Tibial artery (tissue), 4 donors: Measurements from ENCODE around the gene MNAT1.

Experiments used
- DNase-seq, 2 donors: peaks; one replicate each; pipeline ENCODE4 v3.0.0-alpha.2; 2019
- H3K27ac ChIP-seq, 2 donors: fragments of 200-600 bp; sonication (generic) in 1 of 2; 1 replicate in 1 of 2; 2 replicates in 1 of 2; pipeline ENCODE4 v1.5.1; 2018 to 2019; ENCODE audit warnings: mild to moderate bottlenecking in 1 of 2
- H3K27me3 ChIP-seq, 2 donors: fragments of 200-600 bp; sonication (generic) in 1 of 2; one replicate each; pipeline versions ENCODE4 v1.5.1 to v1.6.0; 2016 to 2019
- H3K36me3 ChIP-seq, 3 donors: fragments of 200-600 bp; sonication (generic) in 2 of 3; one replicate each; pipeline ENCODE4 v1.5.1; 2016 to 2019; ENCODE audit warnings: mild to moderate bottlenecking in 2 of 3
- H3K4me1 ChIP-seq, 4 donors: fragments of 200-600 bp; sonication (generic) in 2 of 4; 1 replicate in 3 of 4; 2 replicates in 1 of 4; pipeline ENCODE4 v1.5.1; 2016 to 2019
- H3K4me3 ChIP-seq, 2 donors: fragments of 200-600 bp; sonication (generic) in 1 of 2; 1 replicate in 1 of 2; 2 replicates in 1 of 2; pipeline ENCODE4 v1.5.1; 2018 to 2019; ENCODE audit warnings: mild to moderate bottlenecking in 2 of 2
- H3K9me3 ChIP-seq, 3 donors: fragments of 200-600 bp; sonication (generic) in 1 of 3; one replicate each; pipeline ENCODE4 v1.5.1; 2016 to 2019
- intact Hi-C: fragments of 100-400 bp; cut with DNase I; formaldehyde crosslinking; loops from one replicate; pipeline ENCODE4 v1.15.0; 2023; ENCODE audit warnings: low total_unique reads
- TF ChIP-seq, protein P1 (sequence below), 2 experiments: fragments of 200-600 bp in 1 of 2; fragments of 450-650 bp in 1 of 2; IDR thresholded peaks; one replicate each; pipeline ENCODE4 v1.5.1; 2017 to 2019; ENCODE audit warnings: antibody characterized with exemption in 2 of 2, mild to moderate bottlenecking in 1 of 2, moderate library complexity in 1 of 2

The MNAT1 gene

DNA sequence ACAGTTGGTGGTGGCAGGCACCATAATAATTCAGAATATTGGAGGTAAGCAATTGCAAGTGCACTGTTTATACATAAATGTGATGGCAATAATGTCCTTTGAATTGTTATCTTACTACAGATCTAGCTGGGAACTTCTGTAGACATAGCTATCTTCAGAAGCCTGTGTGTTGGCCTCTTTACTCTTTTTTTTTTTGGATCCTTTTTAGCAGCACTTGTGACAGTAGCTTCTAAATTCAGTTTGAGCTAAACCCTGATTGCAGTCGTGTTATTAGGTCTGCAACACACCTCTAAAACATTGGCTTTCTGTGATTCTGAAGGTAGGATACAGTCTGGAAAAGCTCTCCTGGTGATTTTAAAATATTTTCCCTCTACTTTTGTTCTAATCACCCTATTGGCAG lies 285.0 kb downstream of the MNAT1 start:
- intact Hi-C loops: no loop called here
- Histone ChIP-seq H3K4me3 (no peak overlapping the region), H3K36me3 (no peaks in the 10 kb centered on the region), H3K9me3 (peaks cover 0 to 5% (median 4%) of the 10 kb centered on the region in 3 donors), H3K4me1 (no peaks in the 10 kb centered on the region), H3K27ac (no peak overlapping the region), H3K27me3 (no peaks in the 10 kb centered on the region)
- TF ChIP-seq, protein P1, sequence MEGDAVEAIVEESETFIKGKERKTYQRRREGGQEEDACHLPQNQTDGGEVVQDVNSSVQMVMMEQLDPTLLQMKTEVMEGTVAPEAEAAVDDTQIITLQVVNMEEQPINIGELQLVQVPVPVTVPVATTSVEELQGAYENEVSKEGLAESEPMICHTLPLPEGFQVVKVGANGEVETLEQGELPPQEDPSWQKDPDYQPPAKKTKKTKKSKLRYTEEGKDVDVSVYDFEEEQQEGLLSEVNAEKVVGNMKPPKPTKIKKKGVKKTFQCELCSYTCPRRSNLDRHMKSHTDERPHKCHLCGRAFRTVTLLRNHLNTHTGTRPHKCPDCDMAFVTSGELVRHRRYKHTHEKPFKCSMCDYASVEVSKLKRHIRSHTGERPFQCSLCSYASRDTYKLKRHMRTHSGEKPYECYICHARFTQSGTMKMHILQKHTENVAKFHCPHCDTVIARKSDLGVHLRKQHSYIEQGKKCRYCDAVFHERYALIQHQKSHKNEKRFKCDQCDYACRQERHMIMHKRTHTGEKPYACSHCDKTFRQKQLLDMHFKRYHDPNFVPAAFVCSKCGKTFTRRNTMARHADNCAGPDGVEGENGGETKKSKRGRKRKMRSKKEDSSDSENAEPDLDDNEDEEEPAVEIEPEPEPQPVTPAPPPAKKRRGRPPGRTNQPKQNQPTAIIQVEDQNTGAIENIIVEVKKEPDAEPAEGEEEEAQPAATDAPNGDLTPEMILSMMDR (IDR thresholded peaks at IDR 0.05): no peak
- DNase-seq: no peak
